NCI-H69 (cell line): Measurements from ENCODE around the gene CLDN2.
A peak's percentile ranks its signal among the peaks of the same experiment; 100 is the strongest.

ENCODE experiments used
- DNase-seq: peaks from one replicate; lab custom pipeline; 2025; lab: John Stamatoyannopoulos, UW

The CLDN2 gene

DNA sequence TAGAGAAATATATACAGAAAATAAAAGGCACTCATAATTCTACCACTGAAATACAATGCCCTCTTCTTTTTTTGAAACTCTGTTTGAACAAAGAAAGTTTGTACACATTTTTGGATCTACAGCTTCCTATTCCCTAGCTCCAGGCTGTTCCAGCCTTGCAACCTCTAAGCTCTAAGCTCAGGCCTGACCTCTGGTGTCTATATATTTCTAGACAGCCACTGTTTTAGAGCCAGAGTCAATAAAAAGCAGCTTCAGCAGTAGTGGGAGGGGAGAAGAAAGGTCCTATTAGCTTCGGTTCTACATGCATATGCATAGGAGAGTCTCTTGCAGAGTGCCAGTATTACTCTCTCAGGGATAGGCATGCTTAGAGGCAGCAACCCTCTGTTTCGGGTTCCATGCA, 39.7 kb downstream of the CLDN2 start:
- DNase-seq = peak; percentile 2

DNA sequence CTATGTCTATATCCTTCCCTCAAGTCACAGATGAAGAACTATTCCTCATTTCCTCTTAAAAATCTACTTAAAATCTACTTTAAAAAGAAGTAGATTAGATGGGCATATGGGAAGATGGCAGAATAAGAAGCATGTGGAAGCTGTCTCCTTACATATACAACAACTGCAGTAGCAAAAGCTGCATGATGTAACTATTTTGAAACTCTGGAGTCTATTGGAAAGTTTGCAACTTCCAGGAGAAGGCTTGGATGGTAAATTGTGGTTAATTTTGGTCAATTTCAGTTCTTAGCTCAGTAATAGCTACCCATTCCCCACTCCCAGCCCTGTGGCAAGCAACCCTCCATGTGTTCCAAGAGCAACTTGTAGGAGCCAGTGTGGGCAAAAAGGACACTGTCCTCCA, 42.9 kb downstream of the CLDN2 start:
- no peak for DNase-seq

DNA sequence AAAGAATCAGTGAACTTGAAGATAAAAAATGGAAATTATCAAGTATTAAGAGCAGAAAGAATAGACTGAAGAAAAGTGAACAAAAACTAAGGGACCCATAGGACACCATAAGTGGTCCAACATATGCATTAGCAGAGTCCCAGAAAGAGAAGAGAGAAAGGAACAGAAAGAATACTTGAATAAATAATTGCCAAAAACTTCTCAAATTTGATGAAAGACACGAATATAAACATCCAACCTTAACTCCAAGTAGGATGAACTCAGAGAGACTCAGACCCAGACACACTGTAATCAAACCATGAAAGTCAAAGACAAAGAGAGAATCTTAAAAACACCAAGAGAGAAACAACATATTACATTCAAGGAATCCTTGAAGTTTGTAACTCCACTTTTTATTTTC, 44.1 kb downstream of the CLDN2 start:
- DNase-seq = no peak

DNA sequence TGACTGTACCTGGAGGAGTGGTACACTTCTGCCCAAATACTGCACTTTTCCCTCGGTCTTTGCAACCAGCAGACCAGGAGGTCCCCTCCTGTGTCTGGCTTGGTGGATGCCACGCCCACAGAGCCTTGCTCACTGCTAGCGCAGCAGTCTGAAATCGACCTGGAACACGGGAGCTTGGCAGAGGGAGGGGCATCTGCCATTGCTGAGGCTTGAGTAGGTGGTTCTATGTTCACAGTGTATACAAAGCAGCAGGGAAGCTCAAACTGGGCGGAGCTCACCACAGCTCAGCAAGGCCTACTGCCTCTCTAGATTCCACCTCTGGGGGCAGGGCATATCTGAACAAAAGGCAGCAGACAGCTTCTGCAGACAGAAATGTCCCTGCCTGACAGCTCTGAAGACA, 46.3 kb downstream of the CLDN2 start:
- DNase-seq = peak; percentile 41

DNA sequence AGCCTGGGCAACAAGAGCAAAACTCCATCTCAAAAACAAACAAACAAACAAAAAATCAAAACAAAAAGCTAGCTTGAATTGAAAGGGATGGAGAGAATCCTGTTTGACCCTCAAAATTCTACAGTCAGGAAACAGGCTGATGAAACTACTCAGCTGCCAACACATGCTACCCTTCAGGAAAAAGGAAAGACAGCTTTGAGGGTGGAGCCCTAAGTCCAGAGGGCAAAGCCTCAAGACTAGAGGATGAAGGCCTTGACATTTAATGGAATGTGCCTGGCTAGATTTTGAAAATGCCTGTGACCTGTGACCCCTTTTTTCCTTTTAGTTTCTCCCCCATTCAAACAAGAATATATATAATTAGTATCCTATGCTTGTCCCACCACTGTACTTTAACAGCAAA, 52.7 kb downstream of the CLDN2 start:
- DNase-seq = no peak

DNA sequence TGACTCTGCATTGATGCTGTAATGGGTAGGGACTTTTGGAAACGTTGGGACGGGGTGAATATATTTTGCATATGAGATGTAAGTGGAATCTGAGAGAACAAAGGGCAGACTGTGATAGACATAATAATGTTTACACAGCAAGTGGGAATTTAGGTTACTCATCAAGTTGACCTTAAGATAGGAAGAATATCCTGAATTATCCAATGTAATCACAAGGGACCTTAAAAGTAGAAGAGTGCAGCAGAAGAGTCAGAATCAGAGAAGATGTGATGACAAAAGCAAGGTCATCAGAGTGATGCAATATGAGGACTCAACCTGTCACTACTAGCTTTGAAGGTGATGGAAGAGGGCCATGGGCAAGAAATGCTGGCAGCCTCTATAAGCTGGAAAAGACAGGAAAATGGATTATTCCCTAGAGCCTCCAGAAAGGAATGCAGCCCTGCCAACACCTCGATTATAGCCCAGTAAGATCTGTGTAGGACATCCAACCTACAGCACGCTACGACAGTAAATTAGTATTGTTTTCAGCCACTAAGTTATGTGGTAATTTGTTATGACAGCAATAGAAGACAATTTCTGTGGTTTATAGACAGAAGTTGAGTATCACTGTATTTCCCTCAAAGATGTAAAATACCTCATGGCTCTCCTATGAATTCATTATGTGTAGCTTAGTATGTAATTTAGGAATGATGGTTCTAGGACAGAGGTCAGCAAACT, 53.4 kb downstream of the CLDN2 start:
- no peak for DNase-seq

DNA sequence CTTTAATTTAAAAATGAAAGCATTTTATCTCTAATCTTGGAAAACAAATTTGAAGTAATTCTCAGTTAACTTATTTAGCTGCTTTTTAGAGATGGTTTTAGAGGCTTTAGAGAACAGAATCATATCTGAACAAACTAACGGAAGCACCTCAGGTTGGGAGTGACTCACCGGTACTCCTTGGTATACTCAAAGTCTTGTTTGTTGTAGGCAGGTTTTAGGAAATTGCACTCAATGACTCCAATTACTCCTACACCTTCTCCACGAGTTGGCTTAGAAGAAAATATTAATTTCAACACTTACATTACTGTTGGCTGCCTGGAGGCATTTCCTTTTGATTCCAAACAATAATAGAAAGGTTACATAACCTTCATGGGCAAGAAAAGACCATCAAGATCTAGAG, 56.2 kb downstream of the CLDN2 start:
- no peak for DNase-seq
